Nephron (organoid): Measurements from ENCODE around the gene TMCC2.

Source experiments
- H3K27ac Mint-ChIP-seq, 3 experiments: 2 replicates each; pipeline ENCODE4 v1.8.0; 2020; ENCODE audit warnings: mixed read lengths in 3 of 3, mild to moderate bottlenecking in 2 of 3, moderate library complexity in 1 of 3
- H3K27me3 Mint-ChIP-seq: 2 replicates; pipeline ENCODE4 v1.8.0; 2021; ENCODE audit warnings: low read depth, mild to moderate bottlenecking, moderate library complexity, mixed read lengths
- H3K36me3 Mint-ChIP-seq: 2 replicates; pipeline ENCODE4 v1.8.0; 2020; ENCODE audit warnings: low read depth, mixed read lengths
- H3K4me1 Mint-ChIP-seq: 2 replicates; pipeline ENCODE4 v1.8.0; 2020; ENCODE audit warnings: mixed read lengths
- H3K4me3 Mint-ChIP-seq, 3 experiments: 2 replicates each; pipeline ENCODE4 v1.8.0; 2020; ENCODE audit warnings: mild to moderate bottlenecking in 3 of 3, mixed read lengths in 3 of 3, moderate library complexity in 2 of 3
- H3K9me3 Mint-ChIP-seq: 2 replicates; pipeline ENCODE4 v1.8.0; 2020; ENCODE audit warnings: mixed read lengths
- TF ChIP-seq, protein P1 (sequence below), 3 experiments: fragments of 200-600 bp; sonication (generic); IDR thresholded peaks; one replicate each; pipeline ENCODE4 v1.5.0; 2021; ENCODE audit warnings: antibody characterized with exemption in 3 of 3; ENCODE audit not compliant: unreplicated experiment in 3 of 3

Gene TMCC2

DNA sequence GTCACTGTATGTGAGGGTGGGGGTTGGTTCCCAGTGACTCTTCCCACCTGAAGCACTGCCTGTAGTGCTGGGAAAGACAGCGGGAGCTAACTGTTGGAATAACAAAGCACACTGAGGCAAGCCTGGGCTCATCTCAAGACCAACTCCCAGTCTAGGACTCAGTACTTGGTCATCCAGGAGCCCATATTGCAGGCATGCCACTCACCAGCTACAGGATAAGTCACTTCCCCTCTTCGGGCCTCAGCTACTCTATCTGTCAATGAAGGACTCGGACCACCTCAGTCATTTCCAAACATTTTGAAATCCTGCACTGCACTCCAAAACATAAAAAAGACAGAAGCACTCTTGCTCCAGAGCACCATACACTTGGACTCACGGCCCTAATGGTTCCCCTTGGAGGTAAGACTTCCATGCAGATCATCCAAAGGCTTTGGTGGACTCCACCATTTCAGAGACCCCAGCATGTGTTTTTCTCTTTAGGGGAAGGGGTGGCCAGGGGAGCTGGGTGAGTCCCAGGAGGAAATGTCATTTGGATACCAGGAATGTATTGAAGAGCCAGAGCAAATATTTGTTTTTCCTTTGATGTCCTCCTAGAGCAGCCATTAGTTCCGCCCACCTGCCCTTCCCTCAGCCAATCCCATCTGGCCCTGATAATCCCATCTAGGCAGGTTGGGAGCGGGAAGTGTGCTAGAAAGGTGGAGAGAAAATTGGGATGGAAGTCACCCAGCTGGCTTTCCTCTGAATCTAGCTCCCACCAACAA lies 90.7 kb downstream of the TMCC2 start:
- H3K27me3 Mint-ChIP-seq: peaks cover 5% of the 10 kb centered on the region
- H3K4me3 Mint-ChIP-seq: peak overlapping the region; percentile 61 to 91 (median 70)
- H3K36me3 Mint-ChIP-seq: no peaks in the 10 kb centered on the region
- TF ChIP-seq, protein P1, sequence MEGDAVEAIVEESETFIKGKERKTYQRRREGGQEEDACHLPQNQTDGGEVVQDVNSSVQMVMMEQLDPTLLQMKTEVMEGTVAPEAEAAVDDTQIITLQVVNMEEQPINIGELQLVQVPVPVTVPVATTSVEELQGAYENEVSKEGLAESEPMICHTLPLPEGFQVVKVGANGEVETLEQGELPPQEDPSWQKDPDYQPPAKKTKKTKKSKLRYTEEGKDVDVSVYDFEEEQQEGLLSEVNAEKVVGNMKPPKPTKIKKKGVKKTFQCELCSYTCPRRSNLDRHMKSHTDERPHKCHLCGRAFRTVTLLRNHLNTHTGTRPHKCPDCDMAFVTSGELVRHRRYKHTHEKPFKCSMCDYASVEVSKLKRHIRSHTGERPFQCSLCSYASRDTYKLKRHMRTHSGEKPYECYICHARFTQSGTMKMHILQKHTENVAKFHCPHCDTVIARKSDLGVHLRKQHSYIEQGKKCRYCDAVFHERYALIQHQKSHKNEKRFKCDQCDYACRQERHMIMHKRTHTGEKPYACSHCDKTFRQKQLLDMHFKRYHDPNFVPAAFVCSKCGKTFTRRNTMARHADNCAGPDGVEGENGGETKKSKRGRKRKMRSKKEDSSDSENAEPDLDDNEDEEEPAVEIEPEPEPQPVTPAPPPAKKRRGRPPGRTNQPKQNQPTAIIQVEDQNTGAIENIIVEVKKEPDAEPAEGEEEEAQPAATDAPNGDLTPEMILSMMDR (IDR thresholded peaks at IDR 0.05; ENCODE audit: unreplicated experiment in 3 of 3): no peak
- no peaks in the 10 kb centered on the region for H3K9me3 Mint-ChIP-seq
- H3K4me1 Mint-ChIP-seq: peaks cover 71% of the 10 kb centered on the region
- peak overlapping the region; percentile 58 to 93 (median 83) for H3K27ac Mint-ChIP-seq

DNA sequence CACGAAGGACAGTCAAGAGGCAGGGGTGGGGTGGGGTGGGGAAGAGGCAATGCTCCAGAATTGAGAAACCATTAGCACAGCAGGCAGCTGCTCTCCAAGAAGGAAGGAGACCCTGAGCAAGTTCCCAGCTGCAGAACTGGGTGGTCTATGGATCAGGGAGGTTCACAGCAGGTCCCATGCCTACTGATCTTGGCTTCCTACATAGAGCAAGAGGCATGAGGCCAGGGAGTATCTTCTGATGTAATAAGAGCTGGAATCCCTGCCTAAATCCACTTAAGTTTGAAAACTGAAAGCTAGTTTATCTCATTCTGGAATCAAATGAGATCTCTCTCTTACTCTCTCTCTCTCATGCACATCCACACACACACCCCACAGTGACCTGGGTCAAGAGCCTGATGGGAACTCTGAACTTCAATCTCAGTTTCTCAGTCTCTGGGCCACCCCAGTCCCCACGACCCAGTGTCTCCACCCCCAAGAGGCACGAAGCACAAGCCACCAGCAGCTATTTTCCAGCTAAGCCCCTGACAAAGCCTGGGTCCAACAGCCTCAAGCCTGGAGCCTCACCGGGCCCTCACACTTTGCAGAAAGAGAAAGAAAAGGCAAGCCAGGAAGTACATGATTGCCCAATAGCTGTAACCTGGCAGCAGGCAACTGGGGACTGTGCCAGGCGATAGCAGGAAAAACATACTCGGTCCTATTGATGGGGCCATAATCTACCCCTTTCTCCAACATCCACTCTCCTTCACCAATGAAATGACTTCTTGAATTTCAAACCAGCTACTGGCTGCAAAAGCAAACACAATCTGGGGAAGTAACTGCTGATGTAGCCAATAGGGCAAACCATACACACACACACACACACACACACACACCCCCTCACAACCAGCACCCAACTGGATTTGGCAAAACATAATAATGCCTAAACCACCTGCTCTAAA lies 91.6 kb downstream of the TMCC2 start:
- Mint-ChIP-seq H3K27ac (peak overlapping the region; percentile 6 to 58 (median 25)), H3K27me3 (peaks cover 5% of the 10 kb centered on the region), H3K9me3 (no peaks in the 10 kb centered on the region), H3K36me3 (no peaks in the 10 kb centered on the region), H3K4me1 (peaks cover 61% of the 10 kb centered on the region), H3K4me3 (peak overlapping the region; percentile 71 to 99 (median 91))
- TF ChIP-seq, protein P1 (IDR thresholded peaks at IDR 0.05; ENCODE audit: unreplicated experiment in 3 of 3): no peak

DNA sequence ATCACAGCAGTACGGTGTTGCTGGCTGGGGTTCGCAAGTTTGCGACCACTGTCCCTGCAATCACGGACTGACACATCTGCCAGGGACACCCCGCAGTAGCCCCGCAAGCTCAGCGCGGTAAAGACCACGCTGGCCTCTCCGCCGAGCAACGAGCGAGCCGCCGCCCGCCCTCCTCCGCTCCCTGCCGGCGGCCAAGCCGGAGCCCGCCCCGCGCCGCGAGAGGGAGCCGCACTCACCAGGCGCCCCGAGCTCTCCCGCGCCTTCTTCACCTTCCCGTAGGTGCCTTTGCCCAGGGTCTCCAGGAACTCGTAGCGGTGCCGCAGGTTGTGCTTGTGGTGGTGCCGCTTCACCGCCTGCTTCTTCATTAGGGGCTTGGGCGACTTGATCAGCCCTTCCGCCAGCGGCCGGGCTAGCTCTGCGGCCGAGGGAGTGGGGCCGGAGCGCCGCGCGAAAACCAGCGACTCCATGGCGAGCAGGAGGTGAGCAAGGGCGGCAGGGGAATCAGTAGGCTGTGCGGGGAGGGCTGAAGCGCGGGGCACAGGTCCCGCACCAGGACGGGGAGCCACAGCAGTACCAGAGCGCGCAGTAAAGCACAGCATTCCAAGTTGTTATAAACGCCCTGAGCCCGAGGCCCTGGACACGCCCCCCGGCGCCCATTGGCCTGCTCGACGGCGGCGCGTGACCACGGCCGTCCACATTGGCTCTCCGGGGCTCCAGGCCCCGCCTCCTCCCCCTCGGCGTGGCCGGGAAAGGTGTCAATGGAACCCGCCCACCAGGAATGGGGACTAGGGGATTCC lies 93.6 kb downstream of the TMCC2 start, which contains the start of gene NUAK2:
Gene NUAK2, minus strand, starts transcription at position 584 of the 797 bp plus-strand sequence. Its CDS starts 117 bp downstream, at position 467.
- TF ChIP-seq, protein P1 (IDR thresholded peaks at IDR 0.05; ENCODE audit: unreplicated experiment in 3 of 3): peak; percentile 23 to 27 (median 26)
- Mint-ChIP-seq H3K4me3 (peak within 1 kb of the TSS; percentile 91 to 99 (median 94)), H3K27me3 (peaks cover 13% of the 10 kb centered on the region), H3K9me3 (no peaks in the 10 kb centered on the region), H3K4me1 (peaks cover 54% of the 10 kb centered on the region), H3K36me3 (no peaks in the 10 kb centered on the region), H3K27ac (peak within 1 kb of the TSS; percentile 36 to 88 (median 64))

DNA sequence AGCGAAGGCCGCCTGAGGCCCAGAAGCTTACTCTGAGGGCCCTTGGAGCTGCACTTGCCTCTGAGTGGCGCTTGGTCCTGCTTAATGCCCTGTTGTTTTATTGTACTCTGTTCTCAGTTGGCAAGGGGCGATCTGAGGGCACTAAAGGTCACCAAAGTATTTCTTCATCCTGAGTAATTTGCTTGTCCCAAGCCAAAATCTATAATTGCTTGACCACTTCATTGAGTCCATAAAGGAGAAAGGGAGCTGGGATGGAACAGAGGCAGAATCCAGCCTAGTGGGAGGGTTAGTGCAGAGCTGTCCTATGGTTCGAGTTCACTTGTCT lies 94.2 kb downstream of the TMCC2 start:
- TF ChIP-seq, protein P1 (IDR thresholded peaks at IDR 0.05; ENCODE audit: unreplicated experiment in 3 of 3): no peak
- H3K27ac Mint-ChIP-seq: no peak overlapping the region
- H3K4me1 Mint-ChIP-seq: peaks cover 49% of the 10 kb centered on the region
- no peaks in the 10 kb centered on the region for H3K36me3 Mint-ChIP-seq
- H3K4me3 Mint-ChIP-seq: peak overlapping the region; percentile 91 to 99 (median 94)
- H3K9me3 Mint-ChIP-seq: no peaks in the 10 kb centered on the region
- peaks cover 15% of the 10 kb centered on the region for H3K27me3 Mint-ChIP-seq
